HCT116 (cell line): Measurements from ENCODE around the gene UVRAG. TPM values are rescaled to one million over a fixed set of nuclear protein-coding genes. Genes with fewer than 3 reads are reported as not detected.

Experiments
- ATAC-seq: fragments of 200-7000 bp; cut with Tn5 transposase; 2 replicates; pipeline ENCODE4 v1.9.1; 2020; ENCODE audit warnings: mild to moderate bottlenecking, moderate library complexity
- BruUV-seq: library from RNA; stranded (reverse); fragments of 400-500 nt; replicated peaks from 2 replicates; lab custom pipeline; 2021; lab: Mats Ljungman, UMichigan
- CTCF ChIA-PET: fragments of 300-600 bp; sonication (Branson Sonifier 250); formaldehyde crosslinking; loops from one replicate; lab custom pipeline; 2021; ENCODE audit warnings: antibody characterized with exemption; lab: Charles Lee
- POLR2A ChIA-PET: fragments of 300-600, 350-600 bp; sonication (Branson Sonifier 250); formaldehyde crosslinking; loops from one replicate; lab custom pipeline; 2021; ENCODE audit warnings: antibody characterized with exemption; lab: Charles Lee
- RAD21 ChIA-PET, 2 experiments: fragments of 300-600 bp; sonication (Branson Sonifier 250); formaldehyde crosslinking; loops; one replicate each; lab custom pipeline; 2023; ENCODE audit warnings: low total read pairs in 2 of 2; ENCODE audit not compliant: uncharacterized antibody in 2 of 2, unreplicated experiment in 2 of 2, low non-redundant PET in 1 of 2; lab: Charles Lee
- DNase-seq: peaks from one replicate; pipeline ENCODE4 v3.0.0-alpha.2; 2010; ENCODE audit warnings: low read depth, low spot score
- H2AFZ ChIP-seq: fragments of 200-600 bp; shearing (Covaris generic), sonication (generic); 2 replicates; pipeline ENCODE4 v1.6.1; 2017; ENCODE audit warnings: low read depth, mixed run types, mixed read lengths, antibody characterized with exemption, low read length; ENCODE audit not compliant: poor library complexity, severe bottlenecking
- H3K27ac ChIP-seq: 2 replicates; pipeline ENCODE4 v1.5.1; 2012; ENCODE audit warnings: low read depth, low read length
- H3K27me3 ChIP-seq: fragments of 200-600 bp; sonication (generic); 2 replicates; pipeline ENCODE4 v1.6.1; 2016; ENCODE audit warnings: mixed run types, low read length, mixed read lengths; ENCODE audit not compliant: insufficient read depth
- H3K36me3 ChIP-seq, 2 experiments: fragments of 200-500 bp in 1 of 2; fragments of 200-600 bp in 1 of 2; sonication (Bioruptor generic) in 1 of 2; sonication (generic) in 1 of 2; 2 replicates each; pipeline versions ENCODE4 v1.5.1 to v1.6.1; 2014 to 2016; ENCODE audit warnings: low read length in 2 of 2, inconsistent platforms in 1 of 2, mixed read lengths in 1 of 2, mixed run types in 1 of 2; ENCODE audit not compliant: insufficient read depth in 2 of 2, control insufficient read depth in 1 of 2
- H3K4me1 ChIP-seq, 2 experiments: fragments of 200-600 bp in 1 of 2; sonication (generic) in 1 of 2; 2 replicates each; pipeline versions ENCODE4 v1.5.1 to v1.6.1; 2012 to 2017; ENCODE audit warnings: low read length in 2 of 2, inconsistent platforms in 1 of 2, mild to moderate bottlenecking in 1 of 2, mixed read lengths in 1 of 2, mixed run types in 1 of 2, moderate library complexity in 1 of 2; ENCODE audit not compliant: insufficient read depth in 2 of 2, control insufficient read depth in 1 of 2
- H3K4me2 ChIP-seq: fragments of 200-600 bp; sonication (generic); 2 replicates; pipeline ENCODE4 v1.6.1; 2017; ENCODE audit warnings: mixed run types, low read length, mixed read lengths
- H3K4me3 ChIP-seq, 2 experiments: fragments of 200-600 bp in 1 of 2; sonication (generic) in 1 of 2; replicated peaks in 1 of 2; 2 replicates each; pipeline ENCODE4 v1.5.1; 2011 to 2016; ENCODE audit warnings: low read length in 2 of 2, control low read depth in 1 of 2, low read depth in 1 of 2, mild to moderate bottlenecking in 1 of 2, mixed read lengths in 1 of 2, mixed run types in 1 of 2
- H3K79me2 ChIP-seq: fragments of 200-600 bp; sonication (generic); 2 replicates; pipeline ENCODE4 v1.6.1; 2017; ENCODE audit warnings: mild to moderate bottlenecking, mixed run types, low read length, moderate library complexity, mixed read lengths; ENCODE audit not compliant: insufficient read depth
- H3K9ac ChIP-seq: fragments of 200-600 bp; sonication (generic); 2 replicates; pipeline ENCODE4 v1.6.1; 2016; ENCODE audit warnings: low read length, mixed read lengths
- H3K9me2 ChIP-seq: fragments of 200-600 bp; sonication (generic), shearing (Covaris generic); 2 replicates; pipeline ENCODE4 v1.6.1; 2017; ENCODE audit warnings: mixed run types, mild to moderate bottlenecking, moderate library complexity; ENCODE audit not compliant: insufficient read depth
- H3K9me3 ChIP-seq, 2 experiments: fragments of 200-500 bp in 1 of 2; fragments of 200-600 bp in 1 of 2; sonication (Bioruptor generic) in 1 of 2; sonication (generic) in 1 of 2; 2 replicates each; pipeline ENCODE4 v1.6.1; 2014 to 2017; ENCODE audit warnings: low read length in 2 of 2, mixed read lengths in 2 of 2, inconsistent platforms in 1 of 2, low read depth in 1 of 2, mild to moderate bottlenecking in 1 of 2, mixed run types in 1 of 2, moderate library complexity in 1 of 2; ENCODE audit not compliant: control insufficient read depth in 1 of 2, insufficient read depth in 1 of 2
- H4K20me1 ChIP-seq: fragments of 200-600 bp; sonication (generic), shearing (Covaris generic); 2 replicates; pipeline ENCODE4 v1.6.1; 2017; ENCODE audit warnings: mixed run types, mild to moderate bottlenecking, moderate library complexity; ENCODE audit not compliant: insufficient read depth
- CBX3 ChIP-seq: IDR thresholded peaks from 2 replicates; pipeline ENCODE4 v1.6.1; 2012; ENCODE audit warnings: low read depth
- EZH2 ChIP-seq: fragments of 200-600 bp; sonication (generic); IDR thresholded peaks from 2 replicates; pipeline ENCODE4 v1.6.1; 2017; ENCODE audit warnings: antibody characterized with exemption, mixed run types
- POLR2AphosphoS5 ChIP-seq: IDR thresholded peaks from 2 replicates; pipeline ENCODE4 v1.6.1; 2011; ENCODE audit warnings: mild to moderate bottlenecking, low read depth, low read length, moderate library complexity
- REST ChIP-seq: IDR thresholded peaks from 2 replicates; pipeline ENCODE4 v1.6.1; 2012; ENCODE audit warnings: low read depth
- SRF ChIP-seq: IDR thresholded peaks from 2 replicates; pipeline ENCODE4 v1.6.1; 2012; ENCODE audit warnings: low read depth
- YY1 ChIP-seq: IDR thresholded peaks from 2 replicates; pipeline ENCODE4 v1.6.1; 2011; ENCODE audit warnings: low read length, low read depth, moderate library complexity, mild to moderate bottlenecking; ENCODE audit not compliant: insufficient replicate concordance; ENCODE audit errors: extremely low read depth
- ZFX ChIP-seq: fragments of 450-650 bp; IDR thresholded peaks from 2 replicates; pipeline ENCODE4 v1.6.1; 2017
- ZNF274 ChIP-seq: fragments of 200-500 bp; sonication (Bioruptor generic); IDR thresholded peaks from 2 replicates; pipeline ENCODE4 v1.6.1; 2014; ENCODE audit warnings: mild to moderate bottlenecking, low read depth, low read length, inconsistent platforms
- intact Hi-C: fragments of 100-400 bp; cut with micrococcal nuclease; formaldehyde crosslinking; loops from 2 replicates; pipeline ENCODE4 v1.10.0; 2022
- total RNA-seq: library from RNA; stranded (reverse); gene quantifications from one replicate; pipeline ENCODE4 v1.2.1, GENCODE V29; 2021; ENCODE audit not compliant: unreplicated experiment
- TF ChIP-seq, protein P1 (sequence below): IDR thresholded peaks from 2 replicates; pipeline ENCODE4 v1.6.1; 2011; ENCODE audit warnings: mild to moderate bottlenecking, low read length, moderate library complexity; ENCODE audit not compliant: insufficient replicate concordance; ENCODE audit errors: extremely low read depth

The UVRAG gene
- total RNA-seq, 1 experiment from 2014 or later: 12.3 TPM

DNA sequence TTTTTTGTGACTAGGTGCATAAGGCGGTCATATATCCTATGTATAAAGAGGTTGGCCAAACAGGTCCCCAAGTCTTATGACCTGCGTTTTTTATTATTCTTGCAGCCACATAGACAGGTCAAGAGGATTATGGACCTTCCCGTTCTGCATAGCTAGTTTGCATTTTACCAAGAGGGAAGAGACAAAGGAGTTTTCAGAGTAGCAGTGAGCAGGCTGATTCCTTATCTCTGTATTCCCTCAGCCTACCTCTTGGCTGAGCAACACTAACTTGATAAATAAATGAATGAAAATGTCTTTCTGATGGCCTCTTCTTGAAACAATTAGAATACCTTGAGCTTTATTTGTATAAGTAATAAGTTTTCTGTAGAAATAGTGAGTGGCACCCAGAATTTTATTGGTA is 210.8 kb downstream of the UVRAG start:
- ATAC-seq (no peak), DNase-seq (no peak)
- ChIA-PET RAD21 (no interaction called here), POLR2A (no interaction called here), CTCF (no interaction called here)
- Histone ChIP-seq H3K36me3 (no peaks in the 10 kb centered on the region), H3K9me3 (no peaks in the 10 kb centered on the region), H3K4me1 (no peaks in the 10 kb centered on the region), H3K79me2 (no peaks in the 10 kb centered on the region), H3K27ac (no peak overlapping the region), H2AFZ (no peak overlapping the region), H3K27me3 (no peaks in the 10 kb centered on the region), H3K4me2 (no peak overlapping the region), H4K20me1 (no peaks in the 10 kb centered on the region), H3K9ac (no peak overlapping the region), H3K4me3 (no peak overlapping the region), H3K9me2 (no peaks in the 10 kb centered on the region)
- TF ChIP-seq SRF (no peak), YY1 (no peak), CBX3 (no peak)
- TF ChIP-seq, protein P1, sequence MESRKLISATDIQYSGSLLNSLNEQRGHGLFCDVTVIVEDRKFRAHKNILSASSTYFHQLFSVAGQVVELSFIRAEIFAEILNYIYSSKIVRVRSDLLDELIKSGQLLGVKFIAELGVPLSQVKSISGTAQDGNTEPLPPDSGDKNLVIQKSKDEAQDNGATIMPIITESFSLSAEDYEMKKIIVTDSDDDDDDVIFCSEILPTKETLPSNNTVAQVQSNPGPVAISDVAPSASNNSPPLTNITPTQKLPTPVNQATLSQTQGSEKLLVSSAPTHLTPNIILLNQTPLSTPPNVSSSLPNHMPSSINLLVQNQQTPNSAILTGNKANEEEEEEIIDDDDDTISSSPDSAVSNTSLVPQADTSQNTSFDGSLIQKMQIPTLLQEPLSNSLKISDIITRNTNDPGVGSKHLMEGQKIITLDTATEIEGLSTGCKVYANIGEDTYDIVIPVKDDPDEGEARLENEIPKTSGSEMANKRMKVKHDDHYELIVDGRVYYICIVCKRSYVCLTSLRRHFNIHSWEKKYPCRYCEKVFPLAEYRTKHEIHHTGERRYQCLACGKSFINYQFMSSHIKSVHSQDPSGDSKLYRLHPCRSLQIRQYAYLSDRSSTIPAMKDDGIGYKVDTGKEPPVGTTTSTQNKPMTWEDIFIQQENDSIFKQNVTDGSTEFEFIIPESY: no peak
- no TSS peak for BruUV-seq
- intact Hi-C loops: no loop called here

- intact Hi-C loops: no loop called here
- Histone ChIP-seq H3K9ac (no peak overlapping the region), H3K27ac (no peak overlapping the region), H3K4me1 (no peaks in the 10 kb centered on the region), H3K9me2 (no peaks in the 10 kb centered on the region), H4K20me1 (no peaks in the 10 kb centered on the region), H3K36me3 (no peaks in the 10 kb centered on the region), H3K4me2 (no peak overlapping the region), H2AFZ (no peak overlapping the region), H3K27me3 (no peaks in the 10 kb centered on the region), H3K9me3 (no peaks in the 10 kb centered on the region), H3K79me2 (no peaks in the 10 kb centered on the region), H3K4me3 (no peak overlapping the region)
- DNase-seq (no peak), ATAC-seq (no peak)
- no TSS peak for BruUV-seq
- no peak for TF ChIP-seq ZNF274
- no peak for TF ChIP-seq ZFX
- TF ChIP-seq POLR2AphosphoS5: no peak
- TF ChIP-seq REST: no peak
- no peak for TF ChIP-seq EZH2
- no peak for TF ChIP-seq YY1
- no peak for TF ChIP-seq SRF
- POLR2A ChIA-PET: no interaction called here
- CTCF ChIA-PET: no interaction called here
- RAD21 ChIA-PET: no interaction called here
Measured at GRCh38 chr11:76026281-76026680, 211.3 kb downstream of the UVRAG start.
